Liver (tissue), 9 donors: Measurements from ENCODE around the gene NEDD4. TPM values are rescaled to one million over a fixed set of nuclear protein-coding genes. Genes with fewer than 3 reads are reported as not detected.

Source experiments
- DNase-seq: peaks from one replicate; pipeline ENCODE4 v3.0.0-alpha.2; 2017; ENCODE audit warnings: low spot score
- H3K27ac ChIP-seq, 2 donors: one replicate each; pipeline ENCODE4 v1.7.0; 2013; ENCODE audit warnings: inconsistent platforms in 2 of 2, low read length in 2 of 2, control low read depth in 1 of 2, low read depth in 1 of 2, mild to moderate bottlenecking in 1 of 2
- H3K27me3 ChIP-seq, 4 donors: one replicate each; pipeline versions ENCODE4 v1.6.1 to v1.7.0; 2013; ENCODE audit warnings: low read length in 3 of 4, inconsistent platforms in 1 of 4, mild to moderate bottlenecking in 1 of 4, moderate library complexity in 1 of 4; ENCODE audit not compliant: control insufficient read depth in 4 of 4, insufficient read depth in 4 of 4
- H3K36me3 ChIP-seq, 4 donors: one replicate each; pipeline versions ENCODE4 v1.6.1 to v1.7.0; 2013; ENCODE audit warnings: low read length in 3 of 4, mild to moderate bottlenecking in 3 of 4, low read depth in 1 of 4, moderate library complexity in 1 of 4; ENCODE audit not compliant: control insufficient read depth in 4 of 4, insufficient read depth in 3 of 4
- H3K4me1 ChIP-seq, 4 donors: one replicate each; pipeline versions ENCODE4 v1.6.1 to v1.7.0; 2013; ENCODE audit warnings: low read length in 3 of 4, mild to moderate bottlenecking in 3 of 4, moderate library complexity in 1 of 4; ENCODE audit not compliant: control insufficient read depth in 4 of 4, insufficient read depth in 4 of 4
- H3K4me3 ChIP-seq, 3 donors: one replicate each; pipeline versions ENCODE4 v1.6.1 to v1.7.0; 2013; ENCODE audit warnings: low read length in 3 of 3, control low read depth in 1 of 3, low read depth in 1 of 3, mild to moderate bottlenecking in 1 of 3
- H3K9ac ChIP-seq, 2 donors: one replicate each; pipeline ENCODE4 v1.7.0; 2013; ENCODE audit warnings: low read length in 2 of 2, mild to moderate bottlenecking in 2 of 2, moderate library complexity in 2 of 2, control low read depth in 1 of 2, low read depth in 1 of 2
- H3K9me3 ChIP-seq, 4 donors: one replicate each; pipeline versions ENCODE4 v1.6.1 to v1.7.0; 2013; ENCODE audit warnings: low read length in 3 of 4; ENCODE audit not compliant: control insufficient read depth in 4 of 4
- EGR1 ChIP-seq, 2 donors: IDR thresholded peaks; 2 replicates each; pipeline ENCODE4 v1.6.1; 2016 to 2018; ENCODE audit warnings: antibody characterized with exemption in 2 of 2, low read depth in 2 of 2
- FOXA1 ChIP-seq: IDR thresholded peaks from 2 replicates; pipeline ENCODE4 v1.6.1; 2016; ENCODE audit warnings: antibody characterized with exemption
- FOXA2 ChIP-seq: IDR thresholded peaks from 2 replicates; pipeline ENCODE4 v1.6.1; 2016; ENCODE audit warnings: antibody characterized with exemption
- GABPA ChIP-seq, 2 donors: IDR thresholded peaks in 1 of 2; conservative IDR thresholded peaks in 1 of 2; 2 replicates each; pipeline ENCODE4 v1.6.1; 2016; ENCODE audit warnings: antibody characterized with exemption in 2 of 2, mild to moderate bottlenecking in 1 of 2, moderate library complexity in 1 of 2
- HNF4A ChIP-seq, 2 donors: conservative IDR thresholded peaks; 2 replicates each; pipeline ENCODE4 v1.6.1; 2016; ENCODE audit warnings: antibody characterized with exemption in 2 of 2, mild to moderate bottlenecking in 2 of 2
- HNF4G ChIP-seq: IDR thresholded peaks from 2 replicates; pipeline ENCODE4 v1.6.1; 2016; ENCODE audit warnings: antibody characterized with exemption
- JUND ChIP-seq, 2 donors: IDR thresholded peaks; 2 replicates each; pipeline ENCODE4 v1.6.1; 2016; ENCODE audit warnings: antibody characterized with exemption in 2 of 2
- NR2F2 ChIP-seq: IDR thresholded peaks from 2 replicates; pipeline ENCODE4 v1.6.1; 2016; ENCODE audit warnings: antibody characterized with exemption
- RAD21 ChIP-seq, 2 donors: IDR thresholded peaks; 2 replicates each; pipeline ENCODE4 v1.6.1; 2016; ENCODE audit warnings: antibody characterized with exemption in 2 of 2, mild to moderate bottlenecking in 2 of 2
- RXRA ChIP-seq, 2 donors: IDR thresholded peaks; 2 replicates each; pipeline ENCODE4 v1.6.1; 2017 to 2018; ENCODE audit warnings: antibody characterized with exemption in 2 of 2, mild to moderate bottlenecking in 1 of 2
- SP1 ChIP-seq: IDR thresholded peaks from 2 replicates; pipeline ENCODE4 v1.6.1; 2018; ENCODE audit warnings: antibody characterized with exemption, mild to moderate bottlenecking
- TAF1 ChIP-seq: conservative IDR thresholded peaks from 2 replicates; pipeline ENCODE4 v1.6.1; 2016; ENCODE audit warnings: antibody characterized with exemption, mild to moderate bottlenecking
- YY1 ChIP-seq: IDR thresholded peaks from 2 replicates; pipeline ENCODE4 v1.6.1; 2016; ENCODE audit warnings: antibody characterized with exemption, mild to moderate bottlenecking
- WGBS: extraction: QIAGEN DNeasy Blood & Tissue Kit; methylation state at CpG from one replicate; pipeline ENCODE4 v1.1.7; 2013; 5-methylcytosine and 5-hydroxymethylcytosine counted together
- polyA plus RNA-seq, 2 donors: library from polyadenylated mRNA; stranded (reverse) in 1 of 2; unstranded in 1 of 2; fragments of 200-250 nt in 1 of 2; fragments of >200 nt in 1 of 2; fragmentation: Nextera tagmentation in 1 of 2; extraction: Ambion mirVana in 1 of 2; gene quantifications; one replicate each; pipeline versions ENCODE4 v1.2.1 to v1.2.3, GENCODE V29; 2013 to 2015
- total RNA-seq, 2 donors: library from RNA; depleted of rRNA; stranded (reverse); fragments of >200 nt; gene quantifications; one replicate each; pipeline ENCODE4 v1.2.3, GENCODE V29; 2014
- TF ChIP-seq, protein P1 (sequence below): IDR thresholded peaks from 2 replicates; pipeline ENCODE4 v1.6.1; 2016; ENCODE audit warnings: antibody characterized with exemption
- TF ChIP-seq, protein P2 (sequence below): IDR thresholded peaks from 2 replicates; pipeline ENCODE4 v1.6.1; 2016; ENCODE audit warnings: antibody characterized with exemption
- TF ChIP-seq, protein P3 (sequence below): fragments of 150-350 bp; IDR thresholded peaks from 2 replicates; pipeline ENCODE4 v1.5.1; 2017; ENCODE audit warnings: improper control_type of control experiment, low read depth, low read length; ENCODE audit not compliant: missing input control
- TF ChIP-seq, protein P4 (sequence below): IDR thresholded peaks from 2 replicates; pipeline ENCODE4 v1.6.1; 2016; ENCODE audit warnings: antibody characterized with exemption
- TF ChIP-seq, protein P5 (sequence below): IDR thresholded peaks from 2 replicates; pipeline ENCODE4 v1.6.1; 2016; ENCODE audit warnings: antibody characterized with exemption, mild to moderate bottlenecking
- donor health status: healthy.
- donor health status: healthy.
- donor health status: healthy.
- donor health status: healthy.
- donor health status: healthy.

The NEDD4 gene
- total and polyA plus RNA-seq, 4 donors: 9.1 to 17.5 (median 12.4) TPM

DNA sequence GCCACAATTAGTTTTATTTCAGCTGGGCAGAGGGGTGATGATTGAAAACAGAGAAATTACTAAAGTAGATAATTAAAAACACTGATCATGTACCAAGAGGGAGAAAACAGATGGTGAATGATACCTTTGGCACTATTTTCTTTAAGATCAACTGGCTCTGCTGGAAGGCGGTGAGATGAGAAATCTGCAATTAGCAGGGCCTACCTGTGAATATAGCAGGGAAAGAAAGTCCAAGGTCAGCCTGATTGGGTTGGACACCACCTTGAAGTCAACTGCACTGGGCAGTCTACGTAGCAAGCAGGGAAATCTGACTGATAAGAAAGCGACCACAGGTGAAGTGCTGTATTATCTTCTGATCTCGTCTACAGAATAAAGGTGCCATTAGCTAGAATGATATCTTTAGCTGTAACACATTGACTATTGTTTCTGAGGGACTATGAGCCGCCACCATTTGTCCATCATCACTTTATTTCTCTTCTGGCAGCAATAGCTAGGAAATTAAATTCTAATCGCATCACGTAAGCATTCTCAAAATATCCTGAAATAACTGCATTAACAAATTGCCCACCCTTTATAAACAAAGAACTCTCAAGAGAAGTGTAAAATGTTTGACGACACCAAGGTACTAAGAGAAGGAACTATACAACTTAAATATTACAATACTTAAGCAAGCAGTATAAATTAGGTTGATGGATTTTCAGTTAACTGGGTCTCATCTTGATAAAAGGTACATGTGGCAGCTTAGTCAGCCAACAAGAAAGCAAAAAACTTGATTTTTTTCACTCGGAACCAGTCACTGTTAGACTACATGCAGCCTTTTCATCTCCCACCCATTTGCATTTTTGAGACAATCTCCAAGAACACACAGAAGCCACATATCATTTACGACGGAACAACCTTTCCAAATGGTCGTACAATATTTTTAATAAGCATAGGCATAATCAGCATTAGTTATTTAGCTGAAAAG lies 1.3 kb downstream of the NEDD4 start:
- Histone ChIP-seq H3K9ac (peak overlapping the region; percentile 45 to 46), H3K4me3 (peak overlapping the region; percentile 64 to 84 (median 74)), H3K27me3 (no peaks in the 10 kb centered on the region), H3K4me1 (peaks cover 0 to 14% (median 4%) of the 10 kb centered on the region in 4 donors), H3K36me3 (no peaks in the 10 kb centered on the region), H3K27ac (peak overlapping the region in 1 of 2 donors; percentile 95), H3K9me3 (no peaks in the 10 kb centered on the region)
- TF ChIP-seq, protein P1, sequence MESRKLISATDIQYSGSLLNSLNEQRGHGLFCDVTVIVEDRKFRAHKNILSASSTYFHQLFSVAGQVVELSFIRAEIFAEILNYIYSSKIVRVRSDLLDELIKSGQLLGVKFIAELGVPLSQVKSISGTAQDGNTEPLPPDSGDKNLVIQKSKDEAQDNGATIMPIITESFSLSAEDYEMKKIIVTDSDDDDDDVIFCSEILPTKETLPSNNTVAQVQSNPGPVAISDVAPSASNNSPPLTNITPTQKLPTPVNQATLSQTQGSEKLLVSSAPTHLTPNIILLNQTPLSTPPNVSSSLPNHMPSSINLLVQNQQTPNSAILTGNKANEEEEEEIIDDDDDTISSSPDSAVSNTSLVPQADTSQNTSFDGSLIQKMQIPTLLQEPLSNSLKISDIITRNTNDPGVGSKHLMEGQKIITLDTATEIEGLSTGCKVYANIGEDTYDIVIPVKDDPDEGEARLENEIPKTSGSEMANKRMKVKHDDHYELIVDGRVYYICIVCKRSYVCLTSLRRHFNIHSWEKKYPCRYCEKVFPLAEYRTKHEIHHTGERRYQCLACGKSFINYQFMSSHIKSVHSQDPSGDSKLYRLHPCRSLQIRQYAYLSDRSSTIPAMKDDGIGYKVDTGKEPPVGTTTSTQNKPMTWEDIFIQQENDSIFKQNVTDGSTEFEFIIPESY: no peak
- no peak for TF ChIP-seq HNF4A (conservative IDR thresholded peaks at IDR 0.05)
- TF ChIP-seq JUND (IDR thresholded peaks at IDR 0.05): no peak
- TF ChIP-seq SP1: no peak
- TF ChIP-seq HNF4G: no peak
- TF ChIP-seq NR2F2: no peak
- no peak for TF ChIP-seq YY1
- no peak for TF ChIP-seq FOXA1
- 66% methylated on average over 12 of the region's 12 CpGs for WGBS
- no peak for DNase-seq

DNA sequence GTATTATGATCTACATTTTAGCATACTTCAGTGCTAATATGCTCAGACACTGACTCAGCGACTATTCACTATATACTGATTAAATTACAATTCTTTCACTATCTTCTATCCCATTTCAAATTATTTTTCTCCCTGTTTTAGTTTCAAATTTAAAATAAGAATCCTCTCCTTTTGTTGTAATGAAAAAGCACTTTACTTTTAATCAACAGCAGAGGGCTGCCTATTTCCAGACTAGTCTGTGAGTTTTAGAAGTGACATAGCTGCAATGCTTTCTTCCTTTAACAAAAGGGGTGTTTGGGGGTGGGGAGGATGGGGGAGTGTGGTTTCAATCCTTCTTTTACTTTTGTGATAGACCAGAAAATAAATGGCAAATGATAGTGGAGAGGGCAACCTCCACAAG lies 2.4 kb downstream of the NEDD4 start:
- H3K27me3 ChIP-seq: no peaks in the 10 kb centered on the region
- TF ChIP-seq EGR1 (IDR thresholded peaks at IDR 0.05; ENCODE audit: low read depth in 2 of 2) (no peak), FOXA2 (no peak), JUND (IDR thresholded peaks at IDR 0.05) (no peak), HNF4G (no peak), RAD21 (IDR thresholded peaks at IDR 0.05) (no peak), SP1 (no peak), RXRA (IDR thresholded peaks at IDR 0.05) (no peak), FOXA1 (no peak), YY1 (no peak), TAF1 (no peak), GABPA (IDR thresholded peaks at IDR 0.05 in 1 of 2, conservative IDR thresholded peaks at IDR 0.05 in 1 of 2) (no peak), HNF4A (conservative IDR thresholded peaks at IDR 0.05) (no peak)
- TF ChIP-seq, protein P2, sequence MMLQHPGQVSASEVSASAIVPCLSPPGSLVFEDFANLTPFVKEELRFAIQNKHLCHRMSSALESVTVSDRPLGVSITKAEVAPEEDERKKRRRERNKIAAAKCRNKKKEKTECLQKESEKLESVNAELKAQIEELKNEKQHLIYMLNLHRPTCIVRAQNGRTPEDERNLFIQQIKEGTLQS: no peak
- TF ChIP-seq, protein P3, sequence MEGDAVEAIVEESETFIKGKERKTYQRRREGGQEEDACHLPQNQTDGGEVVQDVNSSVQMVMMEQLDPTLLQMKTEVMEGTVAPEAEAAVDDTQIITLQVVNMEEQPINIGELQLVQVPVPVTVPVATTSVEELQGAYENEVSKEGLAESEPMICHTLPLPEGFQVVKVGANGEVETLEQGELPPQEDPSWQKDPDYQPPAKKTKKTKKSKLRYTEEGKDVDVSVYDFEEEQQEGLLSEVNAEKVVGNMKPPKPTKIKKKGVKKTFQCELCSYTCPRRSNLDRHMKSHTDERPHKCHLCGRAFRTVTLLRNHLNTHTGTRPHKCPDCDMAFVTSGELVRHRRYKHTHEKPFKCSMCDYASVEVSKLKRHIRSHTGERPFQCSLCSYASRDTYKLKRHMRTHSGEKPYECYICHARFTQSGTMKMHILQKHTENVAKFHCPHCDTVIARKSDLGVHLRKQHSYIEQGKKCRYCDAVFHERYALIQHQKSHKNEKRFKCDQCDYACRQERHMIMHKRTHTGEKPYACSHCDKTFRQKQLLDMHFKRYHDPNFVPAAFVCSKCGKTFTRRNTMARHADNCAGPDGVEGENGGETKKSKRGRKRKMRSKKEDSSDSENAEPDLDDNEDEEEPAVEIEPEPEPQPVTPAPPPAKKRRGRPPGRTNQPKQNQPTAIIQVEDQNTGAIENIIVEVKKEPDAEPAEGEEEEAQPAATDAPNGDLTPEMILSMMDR: no peak
- TF ChIP-seq, protein P4, sequence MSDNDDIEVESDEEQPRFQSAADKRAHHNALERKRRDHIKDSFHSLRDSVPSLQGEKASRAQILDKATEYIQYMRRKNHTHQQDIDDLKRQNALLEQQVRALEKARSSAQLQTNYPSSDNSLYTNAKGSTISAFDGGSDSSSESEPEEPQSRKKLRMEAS: no peak
- TF ChIP-seq, protein P5, sequence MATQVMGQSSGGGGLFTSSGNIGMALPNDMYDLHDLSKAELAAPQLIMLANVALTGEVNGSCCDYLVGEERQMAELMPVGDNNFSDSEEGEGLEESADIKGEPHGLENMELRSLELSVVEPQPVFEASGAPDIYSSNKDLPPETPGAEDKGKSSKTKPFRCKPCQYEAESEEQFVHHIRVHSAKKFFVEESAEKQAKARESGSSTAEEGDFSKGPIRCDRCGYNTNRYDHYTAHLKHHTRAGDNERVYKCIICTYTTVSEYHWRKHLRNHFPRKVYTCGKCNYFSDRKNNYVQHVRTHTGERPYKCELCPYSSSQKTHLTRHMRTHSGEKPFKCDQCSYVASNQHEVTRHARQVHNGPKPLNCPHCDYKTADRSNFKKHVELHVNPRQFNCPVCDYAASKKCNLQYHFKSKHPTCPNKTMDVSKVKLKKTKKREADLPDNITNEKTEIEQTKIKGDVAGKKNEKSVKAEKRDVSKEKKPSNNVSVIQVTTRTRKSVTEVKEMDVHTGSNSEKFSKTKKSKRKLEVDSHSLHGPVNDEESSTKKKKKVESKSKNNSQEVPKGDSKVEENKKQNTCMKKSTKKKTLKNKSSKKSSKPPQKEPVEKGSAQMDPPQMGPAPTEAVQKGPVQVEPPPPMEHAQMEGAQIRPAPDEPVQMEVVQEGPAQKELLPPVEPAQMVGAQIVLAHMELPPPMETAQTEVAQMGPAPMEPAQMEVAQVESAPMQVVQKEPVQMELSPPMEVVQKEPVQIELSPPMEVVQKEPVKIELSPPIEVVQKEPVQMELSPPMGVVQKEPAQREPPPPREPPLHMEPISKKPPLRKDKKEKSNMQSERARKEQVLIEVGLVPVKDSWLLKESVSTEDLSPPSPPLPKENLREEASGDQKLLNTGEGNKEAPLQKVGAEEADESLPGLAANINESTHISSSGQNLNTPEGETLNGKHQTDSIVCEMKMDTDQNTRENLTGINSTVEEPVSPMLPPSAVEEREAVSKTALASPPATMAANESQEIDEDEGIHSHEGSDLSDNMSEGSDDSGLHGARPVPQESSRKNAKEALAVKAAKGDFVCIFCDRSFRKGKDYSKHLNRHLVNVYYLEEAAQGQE: no peak
- TF ChIP-seq, protein P1: no peak
- H3K9ac ChIP-seq: no peak overlapping the region
- DNase-seq: no peak
- WGBS: 100% methylated on average over 1 of the region's 1 CpG
- no peaks in the 10 kb centered on the region for H3K36me3 ChIP-seq
- H3K4me3 ChIP-seq: no peak overlapping the region
- peaks cover 0 to 14% (median 4%) of the 10 kb centered on the region in 4 donors for H3K4me1 ChIP-seq
- no peak overlapping the region for H3K27ac ChIP-seq
- H3K9me3 ChIP-seq: no peaks in the 10 kb centered on the region
